ENCODE measurements around the gene IL20.

DNA sequence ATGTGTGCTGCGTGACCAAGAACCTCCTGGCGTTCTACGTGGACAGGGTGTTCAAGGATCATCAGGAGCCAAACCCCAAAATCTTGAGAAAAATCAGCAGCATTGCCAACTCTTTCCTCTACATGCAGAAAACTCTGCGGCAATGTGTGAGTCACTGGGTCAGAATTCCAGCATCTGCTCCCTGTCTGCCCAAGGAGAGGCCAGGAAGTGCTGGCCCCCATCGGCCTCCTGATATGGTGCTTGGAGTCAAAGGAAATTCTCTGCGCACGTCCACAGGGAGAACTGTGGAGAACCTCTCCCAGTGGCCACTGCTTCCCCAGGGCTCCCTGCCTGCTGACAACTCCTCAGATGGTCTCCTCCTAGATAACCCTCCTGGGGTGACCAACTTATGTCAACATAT, 25.6 kb upstream of the IL20 start:
- no peak for TF ChIP-seq CTCF (conservative IDR thresholded peaks at IDR 0.05; ENCODE audit: low read length)
- no peak for TF ChIP-seq EZH2phosphoT487 (IDR thresholded peaks at IDR 0.05; ENCODE audit: borderline replicate concordance, low read depth, low read length)

All from OCI-LY7 (cell line).